MM.1S (cell line): ENCODE data around the gene CHORDC1.

Experiments used
- DNase-seq: peaks from one replicate; pipeline ENCODE4 v3.0.0-alpha.2; 2015
- H2AFZ ChIP-seq: fragments of 300-600 bp; sonication (generic); 2 replicates; pipeline ENCODE4 v1.6.0; 2016; ENCODE audit warnings: antibody characterized with exemption, low read length
- H3F3A ChIP-seq: fragments of 300-600 bp; sonication (generic); 2 replicates; pipeline ENCODE4 v1.6.1; 2016; ENCODE audit warnings: mild to moderate bottlenecking, antibody characterized with exemption, low read length, moderate library complexity, mixed read lengths; ENCODE audit not compliant: insufficient read depth
- H3K27ac ChIP-seq: fragments of 300-600 bp; sonication (generic); 2 replicates; pipeline ENCODE4 v1.5.1; 2016; ENCODE audit warnings: mild to moderate bottlenecking, low read length
- H3K27me3 ChIP-seq: fragments of 300-600 bp; sonication (generic); replicated peaks from 2 replicates; pipeline ENCODE4 v1.6.0; 2016; ENCODE audit warnings: low read length; ENCODE audit not compliant: insufficient read depth
- H3K36me3 ChIP-seq: fragments of 300-600 bp; sonication (generic); replicated peaks from 2 replicates; pipeline ENCODE4 v1.6.1; 2016; ENCODE audit warnings: mild to moderate bottlenecking, low read length, mixed read lengths; ENCODE audit not compliant: insufficient read depth
- H3K4me1 ChIP-seq: fragments of 300-600 bp; sonication (generic); 2 replicates; pipeline ENCODE4 v1.6.1; 2016; ENCODE audit warnings: low read length, mixed read lengths
- H3K4me2 ChIP-seq: fragments of 300-600 bp; sonication (generic); 2 replicates; pipeline ENCODE4 v1.6.0; 2016; ENCODE audit warnings: low read depth, low read length
- H3K4me3 ChIP-seq: fragments of 300-600 bp; sonication (generic); 2 replicates; pipeline ENCODE4 v1.5.1; 2016; ENCODE audit warnings: low read length, mixed read lengths
- H3K79me2 ChIP-seq: fragments of 300-600 bp; sonication (generic); 2 replicates; pipeline ENCODE4 v1.6.1; 2016; ENCODE audit warnings: mixed run types, low read length, mixed read lengths
- H3K9ac ChIP-seq: fragments of 300-600 bp; sonication (generic); 2 replicates; pipeline ENCODE4 v1.6.1; 2016; ENCODE audit warnings: low read length, mixed read lengths
- H3K9me2 ChIP-seq: fragments of 300-600 bp; sonication (generic); replicated peaks from 2 replicates; pipeline ENCODE4 v1.6.1; 2016; ENCODE audit warnings: mild to moderate bottlenecking, low read length, mixed read lengths; ENCODE audit not compliant: insufficient read depth
- H3K9me3 ChIP-seq: fragments of 300-600 bp; sonication (generic); replicated peaks from 2 replicates; pipeline ENCODE4 v1.6.1; 2016; ENCODE audit warnings: mild to moderate bottlenecking, low read length, mixed read lengths; ENCODE audit not compliant: insufficient read depth
- H4K20me1 ChIP-seq: fragments of 300-600 bp; sonication (generic); 2 replicates; pipeline ENCODE4 v1.6.1; 2016; ENCODE audit warnings: mild to moderate bottlenecking, low read length, moderate library complexity, mixed read lengths; ENCODE audit not compliant: insufficient read depth
- CTCF ChIP-seq: fragments of 300-600 bp; sonication (generic); IDR thresholded peaks from 2 replicates; pipeline ENCODE4 v1.5.1; 2016; ENCODE audit warnings: antibody characterized with exemption, low read length, mixed read lengths
- EZH2 ChIP-seq: fragments of 300-600 bp; sonication (generic); optimal IDR thresholded peaks from 2 replicates; pipeline ENCODE3; 2017; ENCODE audit warnings: low read depth, mild to moderate bottlenecking, antibody characterized with exemption, low read length, mixed read lengths
- EZH2phosphoT487 ChIP-seq: fragments of 300-600 bp; sonication (generic); IDR thresholded peaks from 2 replicates; pipeline ENCODE4 v1.6.1; 2018; ENCODE audit warnings: antibody characterized with exemption, low read length

The CHORDC1 gene

DNA sequence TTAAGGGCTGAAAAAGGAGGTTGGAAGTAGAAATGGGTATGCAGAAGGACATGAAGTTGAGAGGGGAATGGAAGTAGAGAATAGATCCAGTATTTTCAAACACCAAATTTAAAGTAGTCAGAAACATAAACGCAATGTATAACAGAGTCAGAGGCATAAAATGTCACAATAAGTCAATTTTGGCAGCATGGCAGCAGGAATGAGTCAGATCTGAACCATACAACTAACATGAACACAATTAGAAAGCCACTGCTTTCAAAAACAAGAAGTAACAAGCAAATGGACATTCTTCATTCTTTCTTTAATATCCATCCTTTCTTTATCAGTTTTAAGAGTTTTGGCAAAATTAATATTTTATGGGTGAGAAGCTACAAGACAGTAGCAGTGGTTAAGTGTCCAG, 2.5 kb downstream of the CHORDC1 start:
- Histone ChIP-seq H3K79me2 (peaks cover 81% of the 10 kb centered on the region), H3K9me3 (no peaks in the 10 kb centered on the region), H2AFZ (no peak overlapping the region), H3K4me3 (peak overlapping the region; percentile 92), H3K27ac (no peak overlapping the region), H3K9me2 (no peaks in the 10 kb centered on the region), H3K4me2 (peak overlapping the region; percentile 80), H4K20me1 (peaks cover 13% of the 10 kb centered on the region; the same call in 1 of the 2 replicates), H3K27me3 (no peaks in the 10 kb centered on the region), H3K4me1 (peaks cover 19% of the 10 kb centered on the region; the same call in 1 of the 2 replicates), H3K36me3 (peaks cover 7% of the 10 kb centered on the region; the same call in 1 of the 2 replicates), H3F3A (no peaks in the 10 kb centered on the region), H3K9ac (no peak overlapping the region)
- DNase-seq, result no peak
- TF ChIP-seq EZH2phosphoT487 (no peak), EZH2 (no peak), CTCF (no peak)

DNA sequence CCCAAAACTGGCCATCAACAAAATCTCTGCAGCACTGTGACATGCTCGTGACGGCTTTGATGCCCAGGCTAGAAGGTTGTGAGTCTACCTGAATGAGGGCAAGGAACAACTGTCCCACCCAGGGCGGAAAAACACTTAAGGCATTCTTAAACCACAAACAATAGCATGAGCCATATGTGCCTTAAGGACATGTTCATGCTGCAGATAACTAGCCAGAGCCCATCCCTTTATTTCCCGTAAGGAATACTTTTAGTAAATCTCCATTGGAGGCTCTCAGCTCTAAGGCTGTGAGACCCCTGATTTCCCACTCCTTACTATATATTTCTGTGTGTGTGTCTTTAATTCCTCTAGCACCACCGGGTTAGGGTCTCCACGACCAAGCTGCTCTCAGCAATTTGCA, 3.4 kb downstream of the CHORDC1 start:
- DNase-seq, result no peak
- Histone ChIP-seq H3K4me1 (peaks cover 19% of the 10 kb centered on the region; the same call in 1 of the 2 replicates), H3F3A (no peaks in the 10 kb centered on the region), H3K9me2 (no peaks in the 10 kb centered on the region), H3K36me3 (peaks cover 7% of the 10 kb centered on the region; the same call in 1 of the 2 replicates), H4K20me1 (peaks cover 22% of the 10 kb centered on the region; the same call in 1 of the 2 replicates), H3K9me3 (no peaks in the 10 kb centered on the region), H3K4me3 (no peak overlapping the region), H3K79me2 (peaks cover 90% of the 10 kb centered on the region), H3K27ac (no peak overlapping the region), H3K27me3 (no peaks in the 10 kb centered on the region), H2AFZ (no peak overlapping the region), H3K4me2 (no peak overlapping the region), H3K9ac (no peak overlapping the region)
- TF ChIP-seq EZH2, result no peak
- TF ChIP-seq CTCF, result no peak
- no peak for TF ChIP-seq EZH2phosphoT487

DNA sequence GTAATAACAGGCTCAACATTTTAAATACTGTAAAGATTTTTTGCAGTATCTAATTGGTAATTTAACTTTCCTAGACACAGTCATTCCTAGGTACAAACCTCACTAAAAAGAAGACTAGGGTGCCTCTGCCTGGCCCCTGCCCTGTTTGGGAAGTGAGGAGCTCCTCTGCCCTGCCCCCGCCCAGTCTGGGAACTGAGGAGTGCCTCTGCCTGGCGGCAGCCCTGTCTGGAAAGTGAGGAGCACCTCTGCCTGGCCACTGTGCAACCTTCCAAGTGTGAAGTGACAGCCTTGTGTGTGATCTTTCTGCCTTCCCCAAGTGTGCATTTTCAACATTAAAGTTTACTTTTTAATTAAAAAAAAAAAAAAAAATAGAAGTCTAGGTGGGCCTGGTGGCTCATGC, 4.2 kb downstream of the CHORDC1 start:
- Histone ChIP-seq H4K20me1 (peaks cover 22% of the 10 kb centered on the region; the same call in 1 of the 2 replicates), H3K4me2 (no peak overlapping the region), H3K27ac (no peak overlapping the region)

More for the DNA sequence above, 4.2 kb downstream of the CHORDC1 start:
- no peak for TF ChIP-seq EZH2phosphoT487
- TF ChIP-seq EZH2, result no peak
- no peak for TF ChIP-seq CTCF
- peaks cover 14% of the 10 kb centered on the region; the same call in 1 of the 2 replicates for H3K4me1 ChIP-seq
- H3F3A ChIP-seq, result no peaks in the 10 kb centered on the region
- no peaks in the 10 kb centered on the region for H3K9me3 ChIP-seq
- no peak for DNase-seq
- H3K79me2 ChIP-seq, result peaks cover 93% of the 10 kb centered on the region
- no peak overlapping the region for H2AFZ ChIP-seq
- peaks cover 9% of the 10 kb centered on the region; the same call in 1 of the 2 replicates for H3K36me3 ChIP-seq
- no peak overlapping the region for H3K4me3 ChIP-seq
- H3K9me2 ChIP-seq, result no peaks in the 10 kb centered on the region
- H3K27me3 ChIP-seq, result no peaks in the 10 kb centered on the region
- no peak overlapping the region for H3K9ac ChIP-seq
